IPS-20b (cell line): ENCODE data around the gene SIX5.
"Not testable (repeated sequence)": the region's sequence is repeated elsewhere in the genome, so short reads cannot be mapped to it uniquely, and the experiment has no call there.

Source experiments
- H3K27ac ChIP-seq: one replicate; pipeline ENCODE4 v1.5.1; 2013; ENCODE audit warnings: low read length
- H3K27me3 ChIP-seq: 2 replicates; pipeline ENCODE4 v1.6.1; 2013; ENCODE audit warnings: mild to moderate bottlenecking, low read length, inconsistent platforms; ENCODE audit not compliant: insufficient read depth
- H3K36me3 ChIP-seq: 2 replicates; pipeline ENCODE4 v1.6.1; 2013; ENCODE audit warnings: low read depth, mild to moderate bottlenecking, inconsistent platforms, low read length, moderate library complexity; ENCODE audit not compliant: insufficient read depth
- H3K4me1 ChIP-seq: 2 replicates; pipeline ENCODE4 v1.6.1; 2013; ENCODE audit warnings: mild to moderate bottlenecking, control low read depth, inconsistent platforms, low read length, moderate library complexity; ENCODE audit not compliant: insufficient read depth
- H3K4me3 ChIP-seq: 2 replicates; pipeline ENCODE4 v1.5.1; 2013; ENCODE audit warnings: mild to moderate bottlenecking, low read length, inconsistent platforms
- H3K9ac ChIP-seq: 2 replicates; pipeline ENCODE4 v1.6.1; 2013; ENCODE audit warnings: low read depth, mild to moderate bottlenecking, inconsistent platforms, low read length, moderate library complexity
- H3K9me3 ChIP-seq: 2 replicates; pipeline ENCODE4 v1.6.1; 2013; ENCODE audit warnings: mild to moderate bottlenecking, low read depth, low read length, inconsistent platforms; ENCODE audit not compliant: insufficient read depth

SIX5 gene

DNA sequence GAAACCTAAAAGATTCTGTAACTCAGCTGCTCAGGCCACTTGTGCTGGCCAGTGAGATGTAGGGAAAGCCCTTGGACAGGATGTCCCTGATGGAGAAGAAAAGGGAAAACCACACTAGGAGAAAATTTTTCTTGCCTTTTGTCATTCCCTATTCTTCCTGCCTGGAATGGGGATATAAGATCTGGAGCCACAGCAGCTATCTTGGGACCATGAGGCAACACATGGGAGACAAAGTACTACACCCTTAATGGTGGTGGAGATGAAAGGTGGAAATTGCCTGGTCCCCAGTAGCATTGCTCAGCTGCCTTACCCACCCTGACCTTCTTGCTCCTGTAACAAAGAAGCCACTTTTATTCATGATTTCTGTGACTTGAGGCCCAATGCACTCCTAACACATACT, 36.7 kb upstream of the SIX5 start:
- no peak overlapping the region for H3K4me3 ChIP-seq
- no peaks in the 10 kb centered on the region for H3K9me3 ChIP-seq
- no peak overlapping the region for H3K27ac ChIP-seq
- H3K9ac ChIP-seq: no peak overlapping the region
- H3K4me1 ChIP-seq: no peaks in the 10 kb centered on the region; the same call in 1 of the 2 replicates
- no peaks in the 10 kb centered on the region for H3K36me3 ChIP-seq
- H3K27me3 ChIP-seq: peaks cover 6% of the 10 kb centered on the region

DNA sequence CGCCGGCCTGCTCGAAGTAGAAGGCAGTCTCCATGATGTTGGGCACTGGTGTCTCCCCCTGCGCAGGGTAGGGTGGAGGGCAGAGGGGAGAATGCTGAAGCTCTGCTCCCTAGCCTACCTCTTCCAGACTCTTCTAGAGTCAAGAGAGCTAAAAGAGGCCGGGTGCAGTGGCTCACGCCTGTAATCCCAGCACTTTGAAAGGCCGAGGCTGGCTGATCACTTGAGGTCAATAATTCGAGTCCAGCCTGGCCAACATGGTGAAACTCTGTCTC, 35.8 kb upstream of the SIX5 start:
- no peaks in the 10 kb centered on the region for H3K9me3 ChIP-seq
- H3K4me3 ChIP-seq: no peak overlapping the region
- H3K27me3 ChIP-seq: peaks cover 6% of the 10 kb centered on the region
- H3K4me1 ChIP-seq: no peaks in the 10 kb centered on the region; the same call in 1 of the 2 replicates
- no peaks in the 10 kb centered on the region for H3K36me3 ChIP-seq
- H3K27ac ChIP-seq: no peak overlapping the region
- no peak overlapping the region for H3K9ac ChIP-seq

DNA sequence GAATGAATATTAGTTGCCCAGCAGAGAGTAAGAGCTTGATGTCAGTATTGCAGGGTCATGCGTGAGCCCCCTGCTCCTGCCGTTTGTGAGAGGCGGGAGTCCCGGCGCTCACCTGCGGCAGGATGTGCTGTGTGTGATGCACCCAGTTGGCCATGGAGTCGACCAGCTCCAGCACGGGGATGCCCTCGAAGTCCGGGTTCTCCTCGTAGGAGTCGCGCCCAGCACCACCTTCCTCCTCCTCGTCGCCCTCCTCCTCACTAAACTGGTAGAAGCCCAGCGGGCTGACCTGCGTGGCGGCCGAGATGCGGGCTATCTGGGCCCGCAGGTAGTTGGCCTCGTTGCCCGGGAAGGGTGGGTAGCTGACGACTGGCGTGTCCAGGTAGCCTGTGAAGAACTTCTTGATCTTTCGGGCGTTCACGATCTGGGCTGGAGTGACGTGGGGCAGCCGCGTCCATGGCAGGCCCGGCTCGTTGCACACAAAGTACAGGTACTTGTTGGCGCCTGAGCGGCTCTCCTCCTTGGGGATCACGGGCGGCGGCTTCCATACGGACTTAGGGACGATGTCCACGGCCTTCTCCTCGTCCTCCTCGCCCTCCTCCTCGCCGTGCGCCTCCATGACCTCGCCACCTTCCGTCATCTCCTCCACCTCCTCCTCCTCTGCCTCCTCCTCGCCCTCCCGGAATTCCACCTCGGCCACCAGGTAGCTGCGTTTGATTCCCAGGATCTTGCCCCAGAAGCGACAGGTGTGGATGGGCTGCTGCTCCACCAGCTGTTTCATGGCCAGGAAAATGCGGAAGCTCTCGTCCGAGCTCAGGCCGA, 35.3 kb upstream of the SIX5 start:
- H3K4me3 ChIP-seq: no peak overlapping the region
- H3K36me3 ChIP-seq: no peaks in the 10 kb centered on the region
- H3K9me3 ChIP-seq: no peaks in the 10 kb centered on the region
- peaks cover 6% of the 10 kb centered on the region for H3K27me3 ChIP-seq
- no peak overlapping the region for H3K27ac ChIP-seq
- no peaks in the 10 kb centered on the region; the same call in 1 of the 2 replicates for H3K4me1 ChIP-seq
- no peak overlapping the region for H3K9ac ChIP-seq

DNA sequence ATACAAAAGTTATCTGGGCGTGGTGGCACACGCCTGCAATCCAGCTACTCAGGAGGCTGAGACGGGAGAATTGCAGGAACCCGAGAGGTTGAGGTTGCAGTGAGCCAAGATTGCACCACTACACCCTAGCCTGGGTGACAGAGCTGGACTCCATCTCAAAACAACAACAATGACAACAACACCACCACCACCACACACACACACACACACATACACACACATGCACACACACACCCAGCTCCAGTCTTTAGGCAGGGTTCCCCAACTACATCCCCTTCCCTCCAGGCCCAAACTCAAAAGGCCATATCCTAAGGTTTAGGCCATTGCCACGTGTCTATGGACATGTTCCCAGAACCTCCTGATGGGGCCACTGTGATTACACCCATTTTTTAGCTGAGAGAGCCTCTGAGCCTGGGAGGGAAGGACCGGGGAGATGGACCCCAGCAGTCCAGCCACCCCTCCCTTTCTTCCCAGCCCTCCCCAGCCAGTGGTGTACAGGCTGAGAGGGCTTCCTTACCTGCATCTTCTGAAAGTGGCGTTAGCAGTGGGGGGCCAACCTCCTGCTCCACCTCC, 32.6 kb upstream of the SIX5 start:
- Histone ChIP-seq H3K4me3 (no peak overlapping the region), H3K9me3 (no peaks in the 10 kb centered on the region), H3K36me3 (no peaks in the 10 kb centered on the region), H3K9ac (no peak overlapping the region), H3K4me1 (no peaks in the 10 kb centered on the region; the same call in 1 of the 2 replicates), H3K27ac (no peak overlapping the region), H3K27me3 (peaks cover 6% of the 10 kb centered on the region)

DNA sequence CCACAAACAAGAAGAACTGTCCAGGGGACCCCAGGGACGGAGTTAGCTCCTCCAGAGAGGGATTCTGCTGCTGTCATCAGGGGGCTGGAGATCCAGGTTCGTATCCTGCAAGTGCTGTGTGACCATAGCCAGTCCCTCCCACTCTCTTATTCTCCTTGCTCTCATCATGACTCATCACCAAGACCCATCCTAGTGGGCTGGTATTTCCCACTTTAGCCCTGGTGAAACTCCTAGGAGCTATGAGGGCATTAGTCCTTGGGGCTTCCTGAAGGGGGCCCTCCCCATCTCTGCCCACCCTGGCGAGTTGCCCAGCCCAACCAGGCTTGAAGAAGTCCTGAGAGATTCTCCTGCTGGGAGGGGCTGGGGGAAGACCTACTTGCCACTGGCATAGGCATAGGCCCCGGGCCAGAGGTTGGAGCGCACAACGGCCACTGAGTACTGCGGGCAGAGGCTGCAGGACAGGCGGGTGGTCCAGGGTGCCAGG, 31.1 kb upstream of the SIX5 start:
- H3K9me3 ChIP-seq: no peaks in the 10 kb centered on the region
- H3K36me3 ChIP-seq: no peaks in the 10 kb centered on the region
- no peak overlapping the region for H3K4me3 ChIP-seq
- H3K9ac ChIP-seq: no peak overlapping the region
- H3K27ac ChIP-seq: no peak overlapping the region
- no peaks in the 10 kb centered on the region; the same call in 1 of the 2 replicates for H3K4me1 ChIP-seq
- no peaks in the 10 kb centered on the region for H3K27me3 ChIP-seq

DNA sequence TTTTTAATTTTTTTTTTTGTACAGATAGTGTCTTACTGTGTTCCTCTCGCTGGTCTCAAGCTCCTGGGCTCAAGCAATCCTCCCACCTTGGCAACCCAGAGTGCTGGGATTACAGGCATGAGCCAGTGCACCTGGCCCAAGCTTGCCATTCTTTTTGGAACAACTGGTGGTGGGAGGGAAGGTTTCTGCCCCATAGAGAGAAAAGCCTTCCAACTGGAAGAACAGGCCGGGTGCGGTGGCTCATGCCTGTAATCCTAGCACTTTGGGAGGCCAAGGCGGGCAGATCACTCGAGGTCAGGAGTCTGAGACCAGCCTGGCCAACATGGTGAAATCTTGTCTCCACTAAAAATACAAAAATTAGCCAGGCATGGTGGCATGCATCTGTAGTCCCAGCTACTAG, 30.5 kb upstream of the SIX5 start:
- H3K36me3 ChIP-seq, H3K9me3 ChIP-seq, H3K27me3 ChIP-seq, H3K9ac ChIP-seq, H3K4me3 ChIP-seq, H3K27ac ChIP-seq, H3K4me1 ChIP-seq: not testable (repeated sequence)

DNA sequence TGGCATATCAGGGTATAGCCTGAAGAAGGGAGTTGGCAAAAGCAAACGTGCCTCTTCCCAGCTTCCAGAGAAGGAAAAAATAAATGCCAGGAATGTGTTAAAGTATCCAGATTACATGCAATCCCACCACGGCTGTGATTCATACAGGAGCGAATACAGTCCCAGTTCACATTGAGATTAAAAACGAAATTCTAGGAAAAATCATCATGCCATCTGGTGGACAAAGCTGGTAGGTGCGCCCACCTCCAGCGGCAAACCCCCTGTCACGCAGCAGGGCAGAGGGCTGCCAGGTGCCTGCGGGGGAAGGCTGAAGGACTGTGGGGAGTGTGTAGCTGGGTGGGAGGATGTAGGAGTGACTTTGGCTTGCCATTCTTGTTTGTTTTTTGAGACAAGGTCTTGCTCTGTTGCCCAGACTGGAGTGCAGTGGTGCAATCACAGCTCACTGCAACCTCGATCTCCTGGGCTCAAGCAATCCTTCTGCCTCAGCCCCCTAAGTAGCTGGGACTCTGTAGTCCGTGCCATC, 30.0 kb upstream of the SIX5 start:
- no peak overlapping the region for H3K4me3 ChIP-seq
- H3K4me1 ChIP-seq: no peaks in the 10 kb centered on the region; the same call in 1 of the 2 replicates
- no peak overlapping the region for H3K27ac ChIP-seq
- H3K27me3 ChIP-seq: no peaks in the 10 kb centered on the region
- no peaks in the 10 kb centered on the region for H3K9me3 ChIP-seq
- no peaks in the 10 kb centered on the region for H3K36me3 ChIP-seq
- no peak overlapping the region for H3K9ac ChIP-seq

DNA sequence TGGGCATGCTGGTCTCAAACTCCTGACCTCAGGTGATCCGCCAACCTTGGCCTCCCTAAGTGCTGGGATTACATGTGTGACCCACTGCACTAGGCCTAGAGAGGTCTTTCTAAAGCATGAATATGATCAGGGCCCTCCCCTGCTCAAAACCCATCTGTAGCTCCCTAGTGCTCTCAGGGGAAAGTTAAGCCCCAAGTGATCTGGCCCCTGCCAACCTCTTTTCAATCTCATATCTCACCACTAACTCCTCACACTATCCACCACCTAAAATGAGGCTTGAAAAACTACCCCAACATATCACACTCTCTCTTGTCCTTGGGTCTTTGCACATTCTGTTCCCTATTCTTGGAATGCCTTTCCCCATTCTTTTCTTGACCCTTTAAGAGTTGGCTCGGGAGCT, 25.6 kb upstream of the SIX5 start:
- H3K4me3 ChIP-seq: no peak overlapping the region

DNA sequence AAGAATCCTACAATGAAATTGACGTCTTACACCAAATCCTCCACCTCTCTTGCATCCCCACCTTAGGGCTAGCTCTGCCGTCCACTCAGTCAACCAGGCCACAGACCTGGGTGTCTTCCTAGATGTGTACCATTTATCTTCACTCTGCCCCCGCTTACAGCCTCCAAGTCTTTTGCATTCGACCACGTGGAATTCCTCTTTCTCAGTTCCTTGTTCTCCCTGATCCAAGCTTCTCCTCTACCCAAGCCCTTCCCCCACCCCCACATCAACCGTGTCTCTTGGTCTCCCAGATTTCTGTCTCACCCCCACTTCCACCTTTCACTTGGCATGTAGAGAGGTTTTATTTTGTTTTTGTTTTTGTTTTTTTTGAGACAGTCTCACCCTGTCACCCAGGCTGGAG, 24.8 kb upstream of the SIX5 start:
- H3K4me1 ChIP-seq: peaks cover 3% of the 10 kb centered on the region; the same call in 1 of the 2 replicates
- H3K9ac ChIP-seq: no peak overlapping the region
- no peaks in the 10 kb centered on the region for H3K27me3 ChIP-seq
- H3K36me3 ChIP-seq: peaks cover 17% of the 10 kb centered on the region
- H3K9me3 ChIP-seq: no peaks in the 10 kb centered on the region
- H3K27ac ChIP-seq: no peak overlapping the region
- H3K4me3 ChIP-seq: no peak overlapping the region

More for the DNA sequence above, 25.6 kb upstream of the SIX5 start:
- H3K9me3 ChIP-seq: no peaks in the 10 kb centered on the region
- peaks cover 9% of the 10 kb centered on the region for H3K36me3 ChIP-seq
- peaks cover 3% of the 10 kb centered on the region; the same call in 1 of the 2 replicates for H3K4me1 ChIP-seq
- H3K27me3 ChIP-seq: no peaks in the 10 kb centered on the region
- H3K27ac ChIP-seq: no peak overlapping the region
- no peak overlapping the region for H3K9ac ChIP-seq

DNA sequence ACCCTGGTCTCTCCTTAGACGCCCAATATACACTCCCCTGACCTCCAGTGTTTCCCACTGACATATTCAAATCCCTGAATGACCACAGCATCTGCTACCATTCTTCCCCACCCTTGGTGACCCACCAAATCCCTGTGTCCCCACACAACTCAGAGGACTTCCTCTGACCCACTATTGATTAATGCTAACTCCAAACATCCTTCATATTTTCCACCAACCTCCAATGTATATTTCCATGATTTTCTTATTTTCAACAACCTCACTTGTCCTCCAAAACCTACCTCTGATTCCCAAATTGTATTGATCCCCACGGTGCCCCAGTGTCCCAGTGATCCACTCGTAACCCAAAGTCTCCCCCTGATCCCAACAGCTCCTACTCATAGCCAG, 24.1 kb upstream of the SIX5 start:
- Histone ChIP-seq H3K4me3 (peak overlapping the region; percentile 50; the same call in 1 of the 2 replicates), H3K27me3 (no peaks in the 10 kb centered on the region), H3K9ac (peak overlapping the region; percentile 23; the same call in 1 of the 2 replicates), H3K27ac (no peak overlapping the region), H3K9me3 (no peaks in the 10 kb centered on the region), H3K4me1 (peaks cover 3% of the 10 kb centered on the region; the same call in 1 of the 2 replicates), H3K36me3 (peaks cover 24% of the 10 kb centered on the region)

DNA sequence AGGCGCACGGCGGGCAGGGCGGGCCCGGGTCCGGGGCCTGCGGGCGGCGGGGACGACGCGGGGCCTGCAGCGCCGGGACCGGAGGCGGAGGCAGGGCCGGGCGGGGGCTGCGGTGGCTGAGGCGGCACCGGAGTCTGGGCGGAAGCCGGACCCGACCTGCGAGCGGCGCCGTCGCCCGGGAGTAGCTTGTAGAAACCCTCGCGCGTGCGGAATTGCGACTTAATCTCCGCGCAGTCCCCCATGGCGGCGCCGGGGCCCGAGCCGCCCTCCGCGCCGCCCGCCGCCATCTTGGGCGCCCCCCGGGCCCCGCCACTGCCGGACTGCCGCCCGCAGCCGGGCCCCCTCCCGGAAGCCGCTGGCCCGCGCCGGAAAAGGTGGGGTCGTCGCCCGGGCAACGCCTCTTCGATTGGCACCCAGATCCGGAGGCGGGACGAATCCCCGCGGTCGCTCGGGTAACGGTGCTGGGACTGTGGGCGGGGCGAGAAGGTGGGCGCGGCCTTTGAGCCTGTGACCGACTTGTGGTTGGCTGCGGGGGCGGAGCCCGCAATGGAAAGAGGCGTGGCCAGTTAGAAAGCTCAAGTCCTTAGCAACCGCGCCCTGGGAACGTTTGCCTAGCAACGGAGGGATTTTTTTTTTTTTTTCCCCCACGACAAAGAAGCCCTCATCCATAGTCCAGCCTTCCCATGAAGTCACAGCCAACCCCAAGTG, 23.6 kb upstream of the SIX5 start, which contains the start of gene DMWD:
TSS of gene DMWD (minus strand) at position 376 of the 708 bp plus-strand sequence. CDS start at position 287, 89 bp downstream.
- Histone ChIP-seq H3K9ac (peak within 1 kb of the TSS; percentile 92; the same call in 1 of the 2 replicates), H3K27me3 (no peaks in the 10 kb centered on the region), H3K4me1 (peaks cover 3% of the 10 kb centered on the region; the same call in 1 of the 2 replicates), H3K27ac (peak within 1 kb of the TSS; percentile 65), H3K4me3 (peak within 1 kb of the TSS; percentile 98), H3K36me3 (peaks cover 27% of the 10 kb centered on the region), H3K9me3 (no peaks in the 10 kb centered on the region)
